ENCODE data around the gene DPY30. TPM values are rescaled to one million over a fixed set of nuclear protein-coding genes. Genes with fewer than 3 reads are reported as not detected.

The DPY30 gene
- total RNA-seq, 4 donors from 2014 or later, result 19.7 to 52.9 (median 42.6) TPM; not detected in 1

DNA sequence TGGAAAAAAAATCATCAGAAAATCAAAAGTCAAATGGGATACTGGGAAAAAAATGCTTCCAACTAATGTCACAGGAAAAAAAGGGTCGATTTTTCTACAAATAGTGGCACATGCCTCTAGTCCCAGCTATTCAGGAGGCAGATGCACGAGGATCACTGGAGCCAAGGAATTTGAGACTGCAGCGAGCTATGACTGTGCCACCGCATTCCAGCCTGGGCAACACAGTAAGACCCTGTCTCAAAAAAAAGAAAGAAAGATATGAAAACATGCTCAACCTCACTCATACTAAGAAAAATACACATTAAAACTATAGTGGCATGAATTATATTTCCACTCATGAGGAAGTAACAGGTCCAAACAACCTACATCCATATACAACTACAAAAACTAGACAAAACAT, 46.7 kb downstream of the DPY30 start:
- 78 to 100% methylated on average over 4 of the region's 4 CpGs for WGBS, 2 donors (ENCODE audit: low coverage in 1 of 2)
- H3K27me3 ChIP-seq, result no peaks in the 10 kb centered on the region
- no peaks in the 10 kb centered on the region for H3K9me3 ChIP-seq
- intact Hi-C loops (cut with DNase I; ENCODE audit: low total_unique reads) (no loop called here), in situ Hi-C loops (cut with MboI; ENCODE audit: low pct_ligation_motif_present in 1 of 4, low pct_unique_long_range_greater_than_20kb in 1 of 4, low sequenced_read_pairs in 3 of 4) (no loop called here)
- H3K4me3 ChIP-seq, result no peak overlapping the region
- no peak for DNase-seq
- H3K36me3 ChIP-seq, result no peaks in the 10 kb centered on the region
- TF ChIP-seq, protein P1, sequence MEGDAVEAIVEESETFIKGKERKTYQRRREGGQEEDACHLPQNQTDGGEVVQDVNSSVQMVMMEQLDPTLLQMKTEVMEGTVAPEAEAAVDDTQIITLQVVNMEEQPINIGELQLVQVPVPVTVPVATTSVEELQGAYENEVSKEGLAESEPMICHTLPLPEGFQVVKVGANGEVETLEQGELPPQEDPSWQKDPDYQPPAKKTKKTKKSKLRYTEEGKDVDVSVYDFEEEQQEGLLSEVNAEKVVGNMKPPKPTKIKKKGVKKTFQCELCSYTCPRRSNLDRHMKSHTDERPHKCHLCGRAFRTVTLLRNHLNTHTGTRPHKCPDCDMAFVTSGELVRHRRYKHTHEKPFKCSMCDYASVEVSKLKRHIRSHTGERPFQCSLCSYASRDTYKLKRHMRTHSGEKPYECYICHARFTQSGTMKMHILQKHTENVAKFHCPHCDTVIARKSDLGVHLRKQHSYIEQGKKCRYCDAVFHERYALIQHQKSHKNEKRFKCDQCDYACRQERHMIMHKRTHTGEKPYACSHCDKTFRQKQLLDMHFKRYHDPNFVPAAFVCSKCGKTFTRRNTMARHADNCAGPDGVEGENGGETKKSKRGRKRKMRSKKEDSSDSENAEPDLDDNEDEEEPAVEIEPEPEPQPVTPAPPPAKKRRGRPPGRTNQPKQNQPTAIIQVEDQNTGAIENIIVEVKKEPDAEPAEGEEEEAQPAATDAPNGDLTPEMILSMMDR (IDR thresholded peaks at IDR 0.05), result no peak
- no peak for TF ChIP-seq POLR2A (IDR thresholded peaks at IDR 0.05)
- no peak for TF ChIP-seq POLR2AphosphoS5 (IDR thresholded peaks at IDR 0.05)
- TF ChIP-seq EP300 (IDR thresholded peaks at IDR 0.05; ENCODE audit: low read depth), result no peak
- no peak overlapping the region for H3K27ac ChIP-seq
- peaks cover 0 to 11% (median 0%) of the 10 kb centered on the region in 4 donors for H3K4me1 ChIP-seq

DNA sequence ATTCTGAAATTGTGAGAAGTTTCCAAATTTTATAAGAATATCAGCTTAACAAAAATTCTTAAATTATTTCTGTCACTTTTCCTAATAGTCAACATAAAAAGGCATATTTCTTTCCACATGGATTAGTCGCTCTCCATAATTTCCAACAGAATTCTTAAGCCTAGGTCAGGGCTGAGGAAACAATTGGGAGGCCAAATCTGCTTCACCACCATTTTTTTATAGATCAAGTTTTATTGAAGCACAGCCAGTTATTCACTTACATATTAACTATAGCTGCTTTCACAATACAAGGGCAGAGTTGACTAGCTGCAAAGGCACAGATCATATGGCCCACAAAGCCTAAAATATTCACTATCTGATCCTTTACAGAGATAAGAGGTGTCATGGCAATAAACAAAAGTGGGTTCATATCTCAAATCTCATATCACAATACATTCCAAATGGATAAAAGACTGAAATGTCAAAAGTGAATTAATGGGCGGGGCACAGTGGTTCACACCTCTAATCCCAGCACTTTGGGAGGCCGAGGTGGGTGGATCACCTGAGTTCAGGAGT, 47.5 kb downstream of the DPY30 start:
- Histone ChIP-seq H3K27ac (peak overlapping the region in 1 of 4 donors; percentile 32), H3K9me3 (no peaks in the 10 kb centered on the region), H3K4me1 (peaks cover 0 to 15% (median 2%) of the 10 kb centered on the region in 4 donors), H3K4me3 (no peak overlapping the region), H3K36me3 (no peaks in the 10 kb centered on the region), H3K27me3 (no peaks in the 10 kb centered on the region)
- TF ChIP-seq EP300 (IDR thresholded peaks at IDR 0.05; ENCODE audit: low read depth) (no peak), POLR2AphosphoS5 (IDR thresholded peaks at IDR 0.05) (no peak), POLR2A (IDR thresholded peaks at IDR 0.05) (no peak)
- TF ChIP-seq, protein P1 (IDR thresholded peaks at IDR 0.05), result no peak
- in situ Hi-C loops (cut with MboI; ENCODE audit: low pct_ligation_motif_present in 1 of 4, low pct_unique_long_range_greater_than_20kb in 1 of 4, low sequenced_read_pairs in 3 of 4), result no loop called here
- 68 to 74% methylated on average over 3 of the region's 3 CpGs for WGBS, 2 donors (ENCODE audit: low coverage in 1 of 2)
- no peak for DNase-seq
- intact Hi-C loops (cut with DNase I; ENCODE audit: low total_unique reads), result no loop called here

DNA sequence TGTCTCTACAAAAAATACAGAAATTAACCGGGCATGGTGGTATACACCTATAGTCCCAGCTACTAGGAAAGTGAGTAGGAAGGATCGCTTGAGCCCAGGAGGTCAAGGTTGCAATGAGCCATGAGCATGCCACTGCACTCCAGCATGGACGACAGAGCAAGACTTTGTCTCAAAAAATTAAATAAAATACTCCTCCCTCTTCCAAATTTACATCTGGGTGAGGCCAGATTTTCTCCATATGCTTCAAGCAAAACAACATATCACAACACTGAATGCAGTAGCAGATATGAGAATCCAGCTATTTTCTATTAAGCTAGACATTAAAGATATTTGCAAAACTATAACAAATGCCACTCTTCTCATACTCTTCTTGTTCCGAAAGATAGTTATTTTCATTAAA, 49.7 kb downstream of the DPY30 start:
- Histone ChIP-seq H3K27ac (no peak overlapping the region), H3K36me3 (no peaks in the 10 kb centered on the region), H3K9me3 (no peaks in the 10 kb centered on the region), H3K4me3 (no peak overlapping the region), H3K4me1 (peaks cover 0 to 15% (median 2%) of the 10 kb centered on the region in 4 donors), H3K27me3 (no peaks in the 10 kb centered on the region)
- in situ Hi-C loops (cut with MboI; ENCODE audit: low pct_ligation_motif_present in 1 of 4, low pct_unique_long_range_greater_than_20kb in 1 of 4, low sequenced_read_pairs in 3 of 4), result no loop called here
- DNase-seq, result no peak
- TF ChIP-seq POLR2AphosphoS5 (IDR thresholded peaks at IDR 0.05), result no peak
- TF ChIP-seq POLR2A (IDR thresholded peaks at IDR 0.05), result no peak
- TF ChIP-seq, protein P1 (IDR thresholded peaks at IDR 0.05), result no peak
- TF ChIP-seq EP300 (IDR thresholded peaks at IDR 0.05; ENCODE audit: low read depth), result no peak
- WGBS, 2 donors (ENCODE audit: low coverage in 1 of 2), result 92 to 100% methylated on average over 1 to 4 of the region's 4 CpGs
- intact Hi-C loops (cut with DNase I; ENCODE audit: low total_unique reads), result no loop called here

DNA sequence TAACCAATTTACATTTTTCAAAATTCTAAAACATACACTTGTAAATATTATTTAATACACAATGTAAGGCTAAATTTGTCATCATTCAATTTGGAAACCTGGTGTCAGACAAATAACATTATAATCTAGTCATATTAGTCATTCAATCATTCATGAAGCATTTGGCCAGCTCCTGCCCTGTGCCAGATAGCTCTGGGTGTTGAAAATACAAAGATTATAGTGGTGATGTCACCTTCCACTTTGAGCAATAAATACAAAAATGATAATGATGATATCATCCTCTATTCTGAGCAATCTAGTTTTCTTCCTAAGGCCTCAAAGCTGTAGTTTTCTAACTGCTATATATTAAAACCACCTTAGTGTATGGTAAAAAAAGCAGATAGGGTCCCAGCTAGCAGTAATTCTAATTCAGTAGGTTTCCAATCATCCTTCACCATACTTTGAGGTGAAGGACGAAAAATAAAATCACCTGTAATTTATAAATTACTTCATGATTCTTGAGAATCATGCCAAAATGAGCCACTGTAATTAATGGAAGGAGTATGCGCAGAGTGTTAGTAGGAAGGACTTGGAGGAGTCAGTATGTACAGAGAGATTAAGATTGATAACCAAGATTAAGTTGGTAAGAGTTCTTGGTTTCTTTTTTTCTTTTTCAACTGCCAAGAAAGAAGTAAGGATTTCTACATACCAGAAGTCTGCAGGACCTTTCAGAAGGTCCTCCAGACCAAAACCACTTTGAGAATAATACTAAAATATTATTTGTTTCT, 52.0 kb downstream of the DPY30 start:
- 93 to 94% methylated on average over 2 of the region's 2 CpGs for WGBS, 2 donors (ENCODE audit: low coverage in 1 of 2)

More for the DNA sequence above, 52.0 kb downstream of the DPY30 start:
- Histone ChIP-seq H3K4me1 (peaks cover 0 to 15% (median 2%) of the 10 kb centered on the region in 4 donors), H3K9me3 (no peaks in the 10 kb centered on the region), H3K4me3 (no peak overlapping the region), H3K27me3 (no peaks in the 10 kb centered on the region), H3K27ac (no peak overlapping the region), H3K36me3 (no peaks in the 10 kb centered on the region)
- no peak for DNase-seq
- TF ChIP-seq POLR2A (IDR thresholded peaks at IDR 0.05) (no peak), EP300 (IDR thresholded peaks at IDR 0.05; ENCODE audit: low read depth) (no peak), POLR2AphosphoS5 (IDR thresholded peaks at IDR 0.05) (no peak)
- TF ChIP-seq, protein P1 (IDR thresholded peaks at IDR 0.05), result no peak
- intact Hi-C loops (cut with DNase I; ENCODE audit: low total_unique reads) (no loop called here), in situ Hi-C loops (cut with MboI; ENCODE audit: low pct_ligation_motif_present in 1 of 4, low pct_unique_long_range_greater_than_20kb in 1 of 4, low sequenced_read_pairs in 3 of 4) (no loop called here)
